Astrocyte (in vitro differentiated cells and primary cell): Measurements from ENCODE around the gene PHLDA2.

Experiments used
- CTCF ChIP-seq: IDR thresholded peaks from 2 replicates; pipeline ENCODE4 v1.5.1; 2011; ENCODE audit warnings: low read depth, mild to moderate bottlenecking, inconsistent platforms, low read length, moderate library complexity; ENCODE audit not compliant: insufficient read depth
- EZH2 ChIP-seq: IDR thresholded peaks from 2 replicates; pipeline ENCODE4 v1.6.1; 2012; ENCODE audit warnings: mild to moderate bottlenecking, low read length, inconsistent platforms; ENCODE audit not compliant: insufficient read depth

- TF ChIP-seq CTCF (no peak), EZH2 (no peak)
Observed at GRCh38 chr11:2968341-2968900, 39.2 kb upstream of the PHLDA2 start.
